HG03575 (cell line): ENCODE results near the gene CCDC167.
"Not testable (repeated sequence)": the region's sequence is repeated elsewhere in the genome, so short reads cannot be mapped to it uniquely, and the experiment has no call there.

Experiments used
- ATAC-seq: cut with Tn5 transposase; IDR thresholded peaks from one replicate; pipeline ENCODE4 v1.9.1; 2021; ENCODE audit not compliant: unreplicated experiment, insufficient number of reproducible peaks, low FRiP score; ENCODE audit errors: extremely low read depth

The CCDC167 gene

GRCh38 chr6:37449984-37450383 lies 49.7 kb downstream of the CCDC167 start:
- ATAC-seq: no peak

GRCh38 chr6:37443216-37443542 lies 56.5 kb downstream of the CCDC167 start:
- ATAC-seq: not testable (repeated sequence)

GRCh38 chr6:37442416-37443215 lies 57.1 kb downstream of the CCDC167 start:
- ATAC-seq: no peak

- ATAC-seq: no peak
Observed at GRCh38 chr6:37441651-37442050, 58.0 kb downstream of the CCDC167 start.

GRCh38 chr6:37438930-37439329 lies 60.8 kb downstream of the CCDC167 start:
- no peak for ATAC-seq

DNA sequence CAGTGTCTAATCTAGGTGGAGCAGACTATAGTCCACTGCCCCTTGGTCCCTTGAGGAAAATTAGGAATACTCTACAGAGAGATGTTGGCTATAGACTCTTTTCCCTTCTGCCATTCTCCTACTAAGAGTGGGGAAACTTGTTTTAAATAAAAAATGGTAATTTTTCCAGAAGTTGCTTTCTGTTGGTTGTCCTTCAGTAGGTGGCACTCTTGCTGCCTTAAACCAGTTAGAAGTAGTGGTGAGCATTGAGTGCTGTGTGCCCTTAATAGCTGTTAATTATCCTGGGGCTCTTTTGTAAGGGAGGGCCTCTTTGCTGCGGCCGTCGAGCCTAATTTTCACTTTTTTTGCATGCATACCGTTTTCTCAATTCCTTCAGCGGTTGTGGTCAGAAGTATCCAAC lies 63.9 kb downstream of the CCDC167 start:
- no peak for ATAC-seq

- ATAC-seq: no peak
Observed at GRCh38 chr6:37435373-37435772, 64.3 kb downstream of the CCDC167 start.

- ATAC-seq: no peak
Observed at GRCh38 chr6:37433657-37434271, 65.9 kb downstream of the CCDC167 start.
